IPS-20b (cell line): ENCODE data around the gene ARHGAP28.

Experiments used
- H3K27ac ChIP-seq: one replicate; pipeline ENCODE4 v1.5.1; 2013; ENCODE audit warnings: low read length
- H3K27me3 ChIP-seq: 2 replicates; pipeline ENCODE4 v1.6.1; 2013; ENCODE audit warnings: mild to moderate bottlenecking, low read length, inconsistent platforms; ENCODE audit not compliant: insufficient read depth
- H3K36me3 ChIP-seq: 2 replicates; pipeline ENCODE4 v1.6.1; 2013; ENCODE audit warnings: low read depth, mild to moderate bottlenecking, inconsistent platforms, low read length, moderate library complexity; ENCODE audit not compliant: insufficient read depth
- H3K4me1 ChIP-seq: 2 replicates; pipeline ENCODE4 v1.6.1; 2013; ENCODE audit warnings: mild to moderate bottlenecking, control low read depth, inconsistent platforms, low read length, moderate library complexity; ENCODE audit not compliant: insufficient read depth
- H3K4me3 ChIP-seq: 2 replicates; pipeline ENCODE4 v1.5.1; 2013; ENCODE audit warnings: mild to moderate bottlenecking, low read length, inconsistent platforms
- H3K9ac ChIP-seq: 2 replicates; pipeline ENCODE4 v1.6.1; 2013; ENCODE audit warnings: low read depth, mild to moderate bottlenecking, inconsistent platforms, low read length, moderate library complexity
- H3K9me3 ChIP-seq: 2 replicates; pipeline ENCODE4 v1.6.1; 2013; ENCODE audit warnings: mild to moderate bottlenecking, low read depth, low read length, inconsistent platforms; ENCODE audit not compliant: insufficient read depth

The ARHGAP28 gene

DNA sequence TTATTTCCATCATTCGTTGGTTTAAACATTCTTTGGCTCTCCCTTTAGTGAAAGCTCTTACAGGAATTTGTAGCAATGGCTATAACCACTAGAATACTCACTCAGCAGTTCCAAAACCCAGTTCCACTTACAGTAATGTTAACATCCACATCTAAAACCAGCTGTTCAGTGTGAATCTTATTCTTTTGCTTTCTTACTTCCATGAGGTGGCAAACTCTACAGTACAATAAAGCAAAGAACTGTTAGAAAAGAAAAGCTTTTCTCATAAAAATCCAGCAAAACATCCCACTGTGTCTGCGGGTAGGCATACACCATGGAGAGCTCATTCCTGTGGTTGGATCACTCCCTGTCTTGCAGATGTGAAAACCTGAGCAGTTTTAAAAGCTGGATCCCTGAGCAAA lies 147.1 kb downstream of the ARHGAP28 start:
- Histone ChIP-seq H3K9me3 (no peaks in the 10 kb centered on the region), H3K9ac (no peak overlapping the region), H3K27ac (no peak overlapping the region), H3K4me1 (peaks cover 32% of the 10 kb centered on the region), H3K27me3 (no peaks in the 10 kb centered on the region), H3K4me3 (no peak overlapping the region), H3K36me3 (peaks cover 3% of the 10 kb centered on the region; the same call in 1 of the 2 replicates)

DNA sequence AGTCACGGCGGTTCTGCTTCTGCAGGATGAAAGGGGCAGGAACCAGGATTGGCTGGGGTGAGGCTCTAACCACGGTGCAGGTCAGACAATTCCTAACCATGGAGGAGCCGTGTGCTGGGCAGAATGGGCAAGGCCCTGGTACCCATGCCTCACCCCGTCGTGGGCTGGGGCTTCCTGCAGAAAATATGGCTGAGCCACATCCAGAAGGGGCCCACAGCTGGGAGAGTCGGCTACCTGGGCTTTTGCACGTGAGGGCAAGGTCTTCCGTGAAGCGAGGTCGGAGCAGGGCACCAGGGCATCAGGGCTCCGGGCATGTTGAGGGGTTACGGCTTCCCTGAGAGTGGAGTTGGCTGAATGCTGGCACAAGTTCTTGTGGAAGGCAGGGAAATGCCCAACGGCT lies 147.8 kb downstream of the ARHGAP28 start:
- Histone ChIP-seq H3K27ac (no peak overlapping the region), H3K9me3 (no peaks in the 10 kb centered on the region), H3K27me3 (no peaks in the 10 kb centered on the region), H3K4me3 (no peak overlapping the region), H3K4me1 (peaks cover 32% of the 10 kb centered on the region), H3K9ac (no peak overlapping the region), H3K36me3 (no peaks in the 10 kb centered on the region)

DNA sequence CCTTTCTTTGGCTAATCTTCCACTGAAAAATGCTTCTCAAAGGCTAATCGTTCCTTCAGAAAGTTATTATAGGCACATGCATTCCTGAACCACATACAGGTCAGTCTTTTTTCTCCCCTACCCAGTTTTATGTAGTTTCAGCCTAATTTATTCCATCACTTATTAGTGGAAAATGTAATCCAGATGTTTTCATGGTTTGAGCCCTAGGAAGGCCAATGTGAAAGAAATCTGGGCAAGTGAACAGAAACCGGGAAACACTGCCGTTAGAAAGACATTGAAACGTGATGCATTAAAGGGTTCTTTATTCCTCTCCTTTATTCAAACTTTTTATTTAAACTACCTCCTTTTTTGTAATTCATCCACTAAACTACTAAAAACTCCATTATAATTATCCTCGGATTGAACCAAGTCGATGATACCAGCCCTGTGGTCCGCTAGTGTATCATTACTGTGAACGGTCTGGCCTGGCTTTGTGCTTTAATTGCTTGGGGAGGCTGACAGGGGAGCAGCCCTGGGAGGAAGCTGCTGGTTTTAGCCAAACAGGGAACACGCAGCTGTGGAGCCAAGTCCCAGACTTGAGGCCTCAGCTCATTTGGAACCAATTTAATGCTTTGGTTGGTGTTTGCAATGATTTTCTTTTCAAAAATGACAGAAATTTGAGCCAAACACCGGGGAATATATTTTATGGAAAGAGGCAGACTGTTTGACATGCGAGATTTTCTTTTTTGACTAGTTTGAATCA lies 149.2 kb downstream of the ARHGAP28 start:
- Histone ChIP-seq H3K36me3 (no peaks in the 10 kb centered on the region), H3K9ac (no peak overlapping the region), H3K27me3 (no peaks in the 10 kb centered on the region), H3K4me1 (peaks cover 32% of the 10 kb centered on the region), H3K9me3 (no peaks in the 10 kb centered on the region), H3K4me3 (no peak overlapping the region), H3K27ac (no peak overlapping the region)

DNA sequence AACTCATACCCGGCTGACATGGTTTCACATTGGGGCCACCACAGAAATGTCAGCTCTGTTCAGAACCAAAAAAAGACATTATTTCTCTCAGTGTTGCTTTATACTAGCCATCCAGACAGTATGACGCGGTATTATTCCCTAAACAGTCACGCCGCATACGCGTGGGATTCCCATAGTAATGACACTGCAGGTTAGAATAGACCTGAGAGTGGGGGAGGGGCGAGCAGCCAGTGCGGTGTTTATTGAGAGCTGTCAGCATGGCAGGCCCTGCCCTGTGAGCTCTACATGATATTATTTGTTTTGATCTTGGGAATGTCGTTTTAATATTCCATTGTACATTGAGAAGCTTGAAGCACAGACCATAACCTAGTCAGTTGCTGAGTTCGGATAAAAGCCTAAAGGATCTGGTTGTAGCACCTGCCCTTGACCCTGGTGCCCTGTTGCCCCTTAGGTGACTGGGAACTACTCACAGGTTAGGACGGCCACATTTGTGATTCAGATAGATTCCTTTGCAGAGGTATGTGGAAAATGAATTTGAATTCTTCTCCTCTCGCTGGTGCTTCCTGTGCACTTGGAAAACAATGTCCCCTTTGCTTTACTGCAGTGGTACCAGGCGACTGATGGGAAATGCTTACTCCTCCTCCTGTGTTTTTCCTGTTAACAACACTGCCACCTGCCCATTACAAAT lies 150.1 kb downstream of the ARHGAP28 start:
- no peaks in the 10 kb centered on the region for H3K36me3 ChIP-seq
- no peaks in the 10 kb centered on the region for H3K27me3 ChIP-seq
- H3K27ac ChIP-seq, result no peak overlapping the region
- H3K4me3 ChIP-seq, result no peak overlapping the region; the same call in 1 of the 2 replicates
- H3K4me1 ChIP-seq, result peaks cover 32% of the 10 kb centered on the region
- no peaks in the 10 kb centered on the region for H3K9me3 ChIP-seq
- H3K9ac ChIP-seq, result no peak overlapping the region

DNA sequence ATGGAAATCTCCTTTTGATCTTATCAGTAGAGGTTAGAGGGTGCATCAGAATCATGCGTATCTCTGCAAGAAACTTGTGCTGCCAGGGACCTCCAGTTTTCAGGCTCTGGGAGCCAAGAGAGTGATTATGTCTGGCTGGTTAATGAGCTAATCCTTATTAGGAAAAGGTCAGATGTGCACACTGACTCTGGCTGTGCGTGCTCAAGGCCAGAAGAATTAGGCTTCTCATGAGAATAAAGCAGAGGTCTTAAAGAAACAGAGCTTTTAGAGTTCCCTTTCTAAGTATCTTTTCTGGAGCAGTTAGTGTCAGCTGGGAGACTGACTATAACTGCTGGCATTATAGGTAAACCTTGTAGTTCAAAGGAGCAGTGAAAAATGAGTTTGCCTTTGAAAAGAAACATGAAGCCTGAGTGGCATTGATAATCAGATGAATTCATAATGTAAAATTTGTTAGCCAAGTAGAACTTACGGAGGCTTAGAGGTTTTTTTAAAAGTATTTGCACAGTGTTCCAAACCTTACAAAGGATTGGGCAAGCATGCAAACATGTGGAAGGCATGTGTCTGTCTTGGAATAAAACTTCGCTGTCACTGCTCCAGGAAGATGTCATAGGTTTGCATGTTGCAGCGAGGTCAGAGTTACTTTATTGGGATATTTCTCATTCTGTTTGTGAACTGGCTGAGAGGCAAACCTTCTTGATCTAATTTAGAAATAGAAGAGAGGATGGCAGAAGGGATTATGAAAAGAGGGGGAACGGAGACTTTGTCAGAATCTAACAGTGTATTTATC lies 151.7 kb downstream of the ARHGAP28 start:
- peaks cover 38% of the 10 kb centered on the region for H3K4me1 ChIP-seq
- no peak overlapping the region for H3K4me3 ChIP-seq
- no peaks in the 10 kb centered on the region for H3K9me3 ChIP-seq
- no peak overlapping the region for H3K27ac ChIP-seq
- H3K9ac ChIP-seq, result no peak overlapping the region
- no peaks in the 10 kb centered on the region for H3K27me3 ChIP-seq
- H3K36me3 ChIP-seq, result no peaks in the 10 kb centered on the region

DNA sequence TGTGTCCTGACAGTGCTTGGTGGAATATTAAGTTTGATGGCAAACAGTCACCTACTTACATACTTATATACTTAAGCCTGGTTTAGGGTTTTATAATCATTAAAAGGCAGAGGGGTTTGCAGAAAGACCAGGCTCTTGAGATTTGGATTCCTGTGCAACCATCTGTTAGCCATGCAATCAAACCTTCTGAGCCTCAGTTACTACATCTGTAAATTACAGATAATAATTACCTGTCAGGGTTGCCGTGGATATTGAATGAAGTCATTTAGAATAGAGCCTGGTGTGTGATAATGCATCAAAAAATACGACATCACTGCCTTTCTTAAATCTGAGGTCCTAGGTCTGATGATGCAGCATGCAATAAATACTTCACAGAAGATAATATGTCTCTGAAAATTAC lies 152.9 kb downstream of the ARHGAP28 start:
- no peaks in the 10 kb centered on the region for H3K27me3 ChIP-seq
- peaks cover 38% of the 10 kb centered on the region for H3K4me1 ChIP-seq
- H3K4me3 ChIP-seq, result no peak overlapping the region
- H3K27ac ChIP-seq, result no peak overlapping the region
- H3K9ac ChIP-seq, result no peak overlapping the region
- H3K36me3 ChIP-seq, result 0 out of 2 replicates have a peak, but pooled peaks cover under 1% of the 10 kb centered on the region
- no peaks in the 10 kb centered on the region for H3K9me3 ChIP-seq

DNA sequence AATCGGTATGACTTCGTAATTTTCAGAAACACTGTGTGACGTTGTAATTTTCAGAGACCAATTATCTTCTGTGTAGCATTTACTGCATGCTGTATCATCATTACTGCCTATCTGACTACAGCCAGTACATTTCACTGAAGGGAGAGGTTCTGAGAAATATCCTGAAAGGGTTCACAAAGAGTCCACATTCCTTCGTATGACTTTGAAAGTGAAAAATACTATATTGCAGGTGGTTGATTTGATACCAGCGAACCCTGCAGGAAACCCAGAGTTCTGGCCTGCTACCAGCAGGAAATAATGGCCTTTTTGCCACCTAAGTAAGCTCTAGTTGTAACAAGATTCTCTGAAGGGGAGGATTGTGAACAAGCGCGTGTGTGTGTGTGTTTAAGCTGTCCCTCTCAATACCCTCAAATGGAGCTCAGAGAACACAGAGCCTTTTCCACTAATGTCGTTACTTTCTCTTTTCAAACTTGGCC lies 155.5 kb downstream of the ARHGAP28 start:
- H3K9me3 ChIP-seq, result no peaks in the 10 kb centered on the region
- H3K9ac ChIP-seq, result no peak overlapping the region
- no peaks in the 10 kb centered on the region for H3K27me3 ChIP-seq
- H3K4me3 ChIP-seq, result no peak overlapping the region
- peak overlapping the region; percentile 38 for H3K27ac ChIP-seq
- 0 out of 2 replicates have a peak, but pooled peaks cover 5% of the 10 kb centered on the region for H3K36me3 ChIP-seq
- H3K4me1 ChIP-seq, result peaks cover 22% of the 10 kb centered on the region

DNA sequence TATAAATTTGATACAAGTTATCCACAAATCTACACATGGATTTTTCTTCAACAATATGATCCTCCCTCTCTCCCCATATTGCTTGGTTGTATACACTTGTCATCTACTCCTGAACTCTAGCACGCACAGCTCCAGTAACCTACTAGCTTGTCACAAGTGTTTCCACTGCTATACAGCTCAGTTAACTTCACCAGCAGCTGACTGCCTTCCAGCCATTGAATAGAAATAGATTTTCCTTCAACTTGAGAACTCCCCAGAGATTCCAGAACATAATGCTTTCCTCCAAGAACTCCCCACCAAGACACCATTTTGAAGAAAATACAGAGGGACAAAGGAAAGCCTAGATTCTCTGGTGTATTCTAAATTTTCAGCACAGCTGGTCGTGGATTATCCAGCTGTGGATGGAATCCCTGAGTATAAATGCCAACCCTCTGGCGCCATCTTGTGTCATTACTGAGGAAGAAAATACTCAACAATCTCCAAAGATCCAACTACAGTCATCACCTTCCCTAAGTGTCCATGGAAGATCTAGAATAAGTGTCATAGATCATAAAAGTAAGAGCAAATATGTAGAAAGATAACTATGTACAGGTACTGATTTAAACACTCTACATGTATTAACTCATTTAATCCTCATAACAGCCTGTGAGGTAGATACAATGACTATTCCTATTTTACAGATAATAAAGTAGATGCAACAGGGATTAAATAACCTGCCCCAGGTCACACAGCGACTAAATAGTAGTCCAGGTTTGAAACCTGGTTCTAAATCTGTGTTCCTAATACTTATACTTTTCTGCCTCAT lies 156.7 kb downstream of the ARHGAP28 start:
- Histone ChIP-seq H3K9me3 (no peaks in the 10 kb centered on the region), H3K36me3 (0 out of 2 replicates have a peak, but pooled peaks cover 12% of the 10 kb centered on the region), H3K9ac (no peak overlapping the region), H3K27ac (no peak overlapping the region), H3K4me1 (peaks cover 11% of the 10 kb centered on the region; the same call in 1 of the 2 replicates), H3K27me3 (no peaks in the 10 kb centered on the region), H3K4me3 (no peak overlapping the region)

DNA sequence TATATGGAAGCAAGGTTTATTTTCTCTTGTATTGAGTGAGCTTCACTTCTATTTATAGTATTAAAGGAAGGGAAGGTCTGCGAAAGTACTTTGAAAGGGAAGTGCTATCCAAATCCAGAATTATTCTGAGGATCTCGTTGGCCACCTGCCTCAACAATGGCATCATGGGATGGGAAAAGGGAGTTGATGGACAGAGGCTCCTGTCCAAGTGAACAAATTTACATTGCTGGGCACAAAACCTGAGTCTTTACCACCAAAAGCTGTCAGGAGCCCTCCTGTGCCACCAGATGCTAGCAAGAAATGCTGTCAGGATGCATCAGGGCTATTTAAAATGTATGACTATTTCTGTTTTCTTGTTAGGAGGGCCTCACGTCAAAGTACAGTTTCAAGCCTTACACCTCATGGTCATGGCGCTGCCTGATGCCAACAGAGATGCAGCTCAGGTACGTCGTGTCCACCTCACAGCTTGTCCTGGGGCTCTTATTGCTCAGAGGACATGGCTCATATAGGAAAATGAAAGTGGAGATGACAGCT lies 157.3 kb downstream of the ARHGAP28 start:
- H3K4me1 ChIP-seq, result peaks cover 7% of the 10 kb centered on the region; the same call in 1 of the 2 replicates
- no peak overlapping the region for H3K4me3 ChIP-seq
- no peak overlapping the region for H3K9ac ChIP-seq
- H3K27me3 ChIP-seq, result no peaks in the 10 kb centered on the region
- no peaks in the 10 kb centered on the region for H3K9me3 ChIP-seq
- 0 out of 2 replicates have a peak, but pooled peaks cover 12% of the 10 kb centered on the region for H3K36me3 ChIP-seq
- no peak overlapping the region for H3K27ac ChIP-seq

DNA sequence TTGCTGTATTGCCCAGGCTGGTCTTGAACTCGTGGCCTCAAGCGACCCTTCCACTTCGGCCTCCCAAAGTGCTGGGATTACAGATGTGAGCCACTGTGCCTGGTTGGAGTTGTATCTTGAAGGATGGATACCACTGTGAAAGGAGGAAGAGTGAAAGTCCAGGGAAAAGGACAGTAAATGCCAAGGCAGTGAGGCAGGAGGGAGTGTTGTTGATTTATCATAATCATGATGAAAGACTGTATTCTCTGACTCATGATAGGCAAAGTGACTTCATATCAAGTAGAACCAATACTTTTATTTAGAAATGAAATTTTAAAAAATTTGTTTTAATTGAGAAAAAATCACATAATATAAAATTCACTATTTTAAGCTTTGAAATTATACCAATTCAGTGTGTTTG lies 162.3 kb downstream of the ARHGAP28 start:
- Histone ChIP-seq H3K4me1 (no peaks in the 10 kb centered on the region), H3K36me3 (peaks cover 20% of the 10 kb centered on the region), H3K9me3 (no peaks in the 10 kb centered on the region), H3K27ac (no peak overlapping the region), H3K4me3 (no peak overlapping the region), H3K9ac (no peak overlapping the region), H3K27me3 (no peaks in the 10 kb centered on the region)
